Stimulated activated CD4-positive, alpha-beta T cell treated with anti-CD3 and anti-CD28 coated beads, Interleukin-15, amount 100 ng/mL, for 48 hours (primary cell): ENCODE results near the gene TULP1.

Experiments used
- DNase-seq, 2 donors: peaks; one replicate each; pipeline ENCODE4 v3.0.0-alpha.2; 2020; ENCODE audit warnings: low read depth in 2 of 2

TULP1 gene

GRCh38 chr6:35465646-35466045 lies 47.0 kb downstream of the TULP1 start:
- DNase-seq, result no peak

- DNase-seq, result no peak
Observed at GRCh38 chr6:35463292-35463691, 49.4 kb downstream of the TULP1 start.

GRCh38 chr6:35461270-35461669 lies 51.4 kb downstream of the TULP1 start:
- no peak for DNase-seq

- no peak for DNase-seq
Observed at GRCh38 chr6:35457907-35458306, 54.8 kb downstream of the TULP1 start.

GRCh38 chr6:35454391-35455110 lies 58.1 kb downstream of the TULP1 start:
- DNase-seq, result no peak

- DNase-seq, result no peak
Observed at GRCh38 chr6:35453236-35453635, 59.5 kb downstream of the TULP1 start.

GRCh38 chr6:35452183-35453090 lies 60.3 kb downstream of the TULP1 start, which contains the start of gene FANCE:
Gene FANCE (plus strand): TSS chr6:35452338. CDS start chr6:35452546, 208 bp downstream.
- peak; percentile 81 to 94 for DNase-seq

GRCh38 chr6:35451354-35452182 lies 61.1 kb downstream of the TULP1 start:
- no peak for DNase-seq

- DNase-seq, result no peak
Observed at GRCh38 chr6:35449287-35449881, 63.3 kb downstream of the TULP1 start.

GRCh38 chr6:35448191-35448590 lies 64.5 kb downstream of the TULP1 start:
- DNase-seq, result no peak
